SK-N-SH treated with all-trans-retinoic acid at 6 μM for 48 hours (cell line): ENCODE data around the gene UGGT2.

ENCODE experiments used
- ARNTL ChIP-seq: fragments of 450-650 bp; formaldehyde crosslinking; IDR thresholded peaks from 2 replicates; pipeline ENCODE4 v1.5.0; 2020; ENCODE audit warnings: low read depth, mild to moderate bottlenecking, moderate library complexity, borderline replicate concordance
- ESRRG ChIP-seq: fragments of 250-450 bp; sonication (Bioruptor Pico); IDR thresholded peaks from 2 replicates; pipeline ENCODE4 v1.6.1; 2021; ENCODE audit warnings: mild to moderate bottlenecking
- ISL1 ChIP-seq: fragments of 250-450 bp; sonication (Bioruptor Pico); IDR thresholded peaks from 2 replicates; pipeline ENCODE4 v2.1.2; 2022; ENCODE audit warnings: mild to moderate bottlenecking, moderate library complexity
- PATZ1 ChIP-seq: fragments of 250-450 bp; sonication (Bioruptor Pico); IDR thresholded peaks from 2 replicates; pipeline ENCODE4 v1.8.0; 2020; ENCODE audit warnings: mild to moderate bottlenecking, moderate library complexity, borderline replicate concordance
- PPARA ChIP-seq: fragments of 250-450 bp; sonication (Bioruptor Pico); IDR thresholded peaks from 2 replicates; pipeline ENCODE4 v1.5.0; 2020; ENCODE audit warnings: mild to moderate bottlenecking, borderline replicate concordance
- RARB ChIP-seq: fragments of 250-450 bp; sonication (Bioruptor Pico); IDR thresholded peaks from 2 replicates; pipeline ENCODE4 v1.8.0; 2021; ENCODE audit warnings: mild to moderate bottlenecking, moderate library complexity
- SNAI2 ChIP-seq: fragments of 250-450 bp; sonication (Bioruptor Pico); IDR thresholded peaks from 2 replicates; pipeline ENCODE4 v1.5.0; 2020; ENCODE audit warnings: mild to moderate bottlenecking, moderate library complexity
- TOX ChIP-seq: fragments of 250-450 bp; sonication (Bioruptor Pico); IDR thresholded peaks from 2 replicates; pipeline ENCODE4 v1.8.0; 2021; ENCODE audit warnings: mild to moderate bottlenecking, moderate library complexity, borderline replicate concordance
- ZFP3 ChIP-seq: fragments of 250-450 bp; sonication (Bioruptor Pico); IDR thresholded peaks from 2 replicates; pipeline ENCODE4 v1.5.0; 2020; ENCODE audit warnings: mild to moderate bottlenecking, moderate library complexity
- ZNF565 ChIP-seq: fragments of 450-650 bp; formaldehyde crosslinking; conservative IDR thresholded peaks from 2 replicates; pipeline ENCODE4 v1.5.0; 2020; ENCODE audit warnings: low read depth, mild to moderate bottlenecking, moderate library complexity

DNA sequence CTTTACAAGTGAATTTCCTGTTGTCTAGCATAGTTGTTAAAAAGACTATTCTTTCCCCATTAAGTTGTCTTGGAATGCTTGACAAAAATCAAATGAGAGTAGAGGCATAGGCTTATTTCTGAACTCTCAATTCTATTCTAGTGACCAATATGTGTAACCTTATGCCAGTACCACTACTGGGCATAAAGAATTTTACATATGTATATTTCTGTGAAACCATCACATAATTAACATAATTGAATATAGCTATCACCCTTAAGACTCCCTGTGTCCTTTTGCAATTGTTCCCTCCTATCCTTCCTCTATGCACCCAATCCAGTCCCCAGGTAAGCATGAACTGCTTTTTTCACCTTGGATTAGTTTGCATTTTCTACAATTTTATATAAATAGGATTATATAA is 211.3 kb downstream of the UGGT2 start:
- TF ChIP-seq ZFP3 (CRISPR knock-in tag) (no peak), PATZ1 (CRISPR knock-in tag) (no peak), RARB (CRISPR knock-in tag) (no peak), ARNTL (no peak), TOX (no peak), ZNF565 (CRISPR knock-in tag) (no peak), SNAI2 (no peak), ISL1 (CRISPR knock-in tag) (no peak), PPARA (CRISPR knock-in tag) (no peak), ESRRG (CRISPR knock-in tag) (no peak)
